ENCODE measurements around the gene ST7.
A peak's percentile ranks its signal among the peaks of the same experiment; 100 is the strongest.
"Not testable (repeated sequence)": the region's sequence is repeated elsewhere in the genome, so short reads cannot be mapped to it uniquely, and the experiment has no call there.

Gene ST7

GRCh38 chr7:117096942-117097341 is 143.6 kb downstream of the ST7 start:
- no peak for DNase-seq (ENCODE audit: low spot score)

GRCh38 chr7:117097860-117098259 is 144.6 kb downstream of the ST7 start:
- no peak for DNase-seq (ENCODE audit: low spot score)

- DNase-seq (ENCODE audit: low spot score), result no peak
Observed at GRCh38 chr7:117098457-117098856, 145.2 kb downstream of the ST7 start.

- no peak for DNase-seq (ENCODE audit: low spot score)
Observed at GRCh38 chr7:117101026-117101425, 147.7 kb downstream of the ST7 start.

GRCh38 chr7:117110480-117111315 is 157.4 kb downstream of the ST7 start:
- peak; percentile 56 for DNase-seq (ENCODE audit: low spot score)

- no peak for DNase-seq (ENCODE audit: low spot score)
Observed at GRCh38 chr7:117111535-117111934, 158.2 kb downstream of the ST7 start.

GRCh38 chr7:117112640-117113039 is 159.3 kb downstream of the ST7 start:
- DNase-seq (ENCODE audit: low spot score), result no peak

- no peak for DNase-seq (ENCODE audit: low spot score)
Observed at GRCh38 chr7:117113871-117114270, 160.6 kb downstream of the ST7 start.

GRCh38 chr7:117114272-117114671 is 161.0 kb downstream of the ST7 start:
- DNase-seq (ENCODE audit: low spot score), result no peak

GRCh38 chr7:117116211-117116610 is 162.9 kb downstream of the ST7 start:
- DNase-seq (ENCODE audit: low spot score), result no peak

- no peak for DNase-seq (ENCODE audit: low spot score)
Observed at GRCh38 chr7:117117172-117117571, 163.9 kb downstream of the ST7 start.

- DNase-seq (ENCODE audit: low spot score), result no peak
Observed at GRCh38 chr7:117118579-117119180, 165.4 kb downstream of the ST7 start.

- DNase-seq (ENCODE audit: low spot score), result peak; percentile 72
Observed at GRCh38 chr7:117119192-117119924, 166.1 kb downstream of the ST7 start.

- DNase-seq (ENCODE audit: low spot score), result not testable (repeated sequence)
Observed at GRCh38 chr7:117120321-117120720, 167.0 kb downstream of the ST7 start.

GRCh38 chr7:117122036-117122435 is 168.7 kb downstream of the ST7 start:
- DNase-seq (ENCODE audit: low spot score), result not testable (repeated sequence)

- no peak for DNase-seq (ENCODE audit: low spot score)
Observed at GRCh38 chr7:117122536-117122935, 169.2 kb downstream of the ST7 start.

- DNase-seq (ENCODE audit: low spot score), result no peak
Observed at GRCh38 chr7:117123311-117123926, 170.1 kb downstream of the ST7 start.

GRCh38 chr7:117124591-117125220 is 171.4 kb downstream of the ST7 start:
- peak; percentile 45 for DNase-seq (ENCODE audit: low spot score)

- DNase-seq (ENCODE audit: low spot score), result no peak
Observed at GRCh38 chr7:117126676-117127075, 173.4 kb downstream of the ST7 start.

GRCh38 chr7:117127585-117128168 is 174.4 kb downstream of the ST7 start:
- DNase-seq (ENCODE audit: low spot score), result peak; percentile 56

GRCh38 chr7:117129521-117129955 is 176.2 kb downstream of the ST7 start:
- no peak for DNase-seq (ENCODE audit: low spot score)

- DNase-seq (ENCODE audit: low spot score), result no peak
Observed at GRCh38 chr7:117130262-117130661, 177.0 kb downstream of the ST7 start.

Data from CD4-positive, alpha-beta T cell treated with Interleukin-15 for 4 hours (primary cell).